GM12873 (cell line): ENCODE data around the gene ZBP1.

ENCODE experiments used
- TF ChIP-seq, protein P1 (sequence below): IDR thresholded peaks from 2 replicates; pipeline ENCODE4 v1.5.1; 2012; ENCODE audit warnings: low read depth, mild to moderate bottlenecking, moderate library complexity, low read length, control low read depth; ENCODE audit not compliant: insufficient read depth; ENCODE audit errors: missing control alignments

The ZBP1 gene

DNA sequence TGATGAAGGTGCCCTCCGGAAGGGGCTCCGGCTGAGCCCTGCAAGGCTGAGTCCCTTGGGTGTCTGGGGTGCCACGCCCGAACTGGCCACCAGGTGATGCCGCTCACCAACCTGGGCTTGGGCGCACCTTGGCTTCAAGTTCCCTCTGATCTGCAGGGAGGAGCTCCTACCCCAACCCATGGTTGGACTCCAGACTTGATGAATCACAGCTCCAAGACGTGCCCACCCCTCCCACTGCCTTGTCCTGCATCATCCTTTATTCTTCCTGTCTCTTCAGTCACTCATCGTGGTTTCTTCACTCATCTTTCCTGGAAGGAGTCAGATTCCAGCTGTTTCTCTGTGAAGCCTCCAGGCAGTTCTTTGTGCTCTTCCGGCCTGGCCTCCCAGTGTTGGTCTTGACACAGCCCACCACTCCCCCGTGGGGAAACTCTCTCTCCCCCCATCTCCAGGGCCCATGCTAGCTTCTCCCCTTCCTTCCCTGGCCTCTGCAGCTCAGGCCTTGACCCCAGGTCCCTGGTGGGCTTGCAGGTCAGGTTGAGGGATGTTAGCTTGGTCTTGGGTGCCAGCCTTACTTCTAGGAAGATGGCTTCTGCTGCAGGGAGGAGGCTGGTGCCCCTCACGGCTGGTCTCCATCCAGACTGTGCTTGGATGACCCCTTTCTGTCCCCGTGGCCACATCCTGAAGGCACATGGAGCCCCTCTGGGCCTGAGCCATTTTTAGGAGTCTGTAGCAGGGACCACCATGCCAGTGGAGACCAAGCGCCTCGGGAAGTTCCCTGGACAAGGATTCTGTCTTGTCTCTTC lies 2.6 kb upstream of the ZBP1 start:
- TF ChIP-seq, protein P1, sequence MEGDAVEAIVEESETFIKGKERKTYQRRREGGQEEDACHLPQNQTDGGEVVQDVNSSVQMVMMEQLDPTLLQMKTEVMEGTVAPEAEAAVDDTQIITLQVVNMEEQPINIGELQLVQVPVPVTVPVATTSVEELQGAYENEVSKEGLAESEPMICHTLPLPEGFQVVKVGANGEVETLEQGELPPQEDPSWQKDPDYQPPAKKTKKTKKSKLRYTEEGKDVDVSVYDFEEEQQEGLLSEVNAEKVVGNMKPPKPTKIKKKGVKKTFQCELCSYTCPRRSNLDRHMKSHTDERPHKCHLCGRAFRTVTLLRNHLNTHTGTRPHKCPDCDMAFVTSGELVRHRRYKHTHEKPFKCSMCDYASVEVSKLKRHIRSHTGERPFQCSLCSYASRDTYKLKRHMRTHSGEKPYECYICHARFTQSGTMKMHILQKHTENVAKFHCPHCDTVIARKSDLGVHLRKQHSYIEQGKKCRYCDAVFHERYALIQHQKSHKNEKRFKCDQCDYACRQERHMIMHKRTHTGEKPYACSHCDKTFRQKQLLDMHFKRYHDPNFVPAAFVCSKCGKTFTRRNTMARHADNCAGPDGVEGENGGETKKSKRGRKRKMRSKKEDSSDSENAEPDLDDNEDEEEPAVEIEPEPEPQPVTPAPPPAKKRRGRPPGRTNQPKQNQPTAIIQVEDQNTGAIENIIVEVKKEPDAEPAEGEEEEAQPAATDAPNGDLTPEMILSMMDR, result peak; percentile 96

DNA sequence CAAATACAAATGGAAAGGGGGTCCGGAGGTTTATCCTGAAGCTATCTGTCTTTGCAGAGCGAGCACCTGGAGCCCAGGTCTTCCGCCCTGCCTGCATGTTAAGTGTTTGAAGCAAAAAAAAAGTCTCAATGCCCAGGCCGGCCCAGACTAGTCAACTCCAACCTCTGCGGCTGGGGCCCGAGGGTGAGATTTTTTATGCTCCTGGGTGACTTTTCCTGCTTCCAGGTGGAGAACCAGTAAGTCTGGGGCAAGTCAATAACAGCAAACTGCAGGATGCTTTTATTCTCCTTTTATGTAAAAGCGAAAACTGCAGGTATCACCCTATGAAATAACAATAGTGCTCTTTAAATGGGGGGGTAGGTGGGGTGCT lies 2.0 kb upstream of the ZBP1 start:
- TF ChIP-seq, protein P1, result no peak

DNA sequence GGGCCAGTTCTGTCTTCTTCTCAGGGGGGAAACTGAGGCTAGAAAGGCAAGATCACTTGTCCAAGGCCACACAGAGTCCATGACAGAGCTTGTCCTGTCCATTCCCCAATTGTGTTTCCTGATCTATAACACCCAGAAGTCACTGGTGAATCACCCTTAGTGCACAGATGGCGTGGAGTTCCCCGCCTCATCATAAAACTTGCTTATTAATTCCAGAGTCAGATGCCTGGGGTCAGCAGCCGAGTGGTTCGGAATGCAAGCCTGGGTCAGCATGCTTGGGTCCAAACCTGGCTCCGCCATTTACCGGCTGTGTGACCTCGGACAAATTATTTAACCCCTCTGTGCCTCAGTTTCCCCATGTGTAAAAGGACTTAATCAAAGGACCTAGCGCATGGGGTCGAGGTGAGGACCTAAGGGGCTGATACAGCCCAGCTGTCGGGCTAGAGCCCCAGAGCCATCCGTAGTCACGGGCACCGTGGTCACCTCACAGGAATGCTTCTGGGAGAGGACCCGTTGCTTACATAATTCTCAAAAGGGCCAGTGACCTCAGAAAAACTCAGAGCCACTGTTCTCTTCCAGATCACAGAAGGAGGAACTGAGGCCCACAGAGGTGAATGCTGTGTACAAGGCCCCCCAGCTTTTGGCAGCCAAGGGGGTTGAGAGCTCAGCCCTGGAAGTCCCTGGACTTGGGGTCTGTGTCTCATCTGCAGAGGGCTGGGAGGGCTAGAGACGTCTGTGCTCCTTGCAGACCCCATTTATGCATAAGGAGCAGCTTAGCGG lies 1.4 kb upstream of the ZBP1 start:
- TF ChIP-seq, protein P1, result no peak

DNA sequence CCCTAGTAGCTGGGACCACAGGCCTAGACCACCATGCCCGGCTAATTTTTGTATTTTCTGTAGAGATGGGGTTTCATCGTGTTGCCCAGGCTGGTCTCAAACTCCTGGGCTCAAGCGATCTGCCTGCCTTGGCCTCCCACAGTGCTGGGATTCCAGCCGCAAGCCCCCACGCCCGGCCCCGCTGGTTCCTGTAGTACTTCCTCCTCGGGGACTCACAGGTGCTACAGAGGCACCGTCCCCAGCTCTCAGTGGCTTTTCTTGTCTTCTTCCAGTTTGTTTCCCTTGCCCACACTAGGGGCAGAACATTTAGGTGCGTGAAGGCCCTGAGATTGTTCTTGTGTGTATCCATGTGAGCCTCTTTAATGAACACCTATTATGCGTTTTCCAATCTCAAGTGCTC lies 773 bp upstream of the ZBP1 start:
- TF ChIP-seq, protein P1, result no peak

DNA sequence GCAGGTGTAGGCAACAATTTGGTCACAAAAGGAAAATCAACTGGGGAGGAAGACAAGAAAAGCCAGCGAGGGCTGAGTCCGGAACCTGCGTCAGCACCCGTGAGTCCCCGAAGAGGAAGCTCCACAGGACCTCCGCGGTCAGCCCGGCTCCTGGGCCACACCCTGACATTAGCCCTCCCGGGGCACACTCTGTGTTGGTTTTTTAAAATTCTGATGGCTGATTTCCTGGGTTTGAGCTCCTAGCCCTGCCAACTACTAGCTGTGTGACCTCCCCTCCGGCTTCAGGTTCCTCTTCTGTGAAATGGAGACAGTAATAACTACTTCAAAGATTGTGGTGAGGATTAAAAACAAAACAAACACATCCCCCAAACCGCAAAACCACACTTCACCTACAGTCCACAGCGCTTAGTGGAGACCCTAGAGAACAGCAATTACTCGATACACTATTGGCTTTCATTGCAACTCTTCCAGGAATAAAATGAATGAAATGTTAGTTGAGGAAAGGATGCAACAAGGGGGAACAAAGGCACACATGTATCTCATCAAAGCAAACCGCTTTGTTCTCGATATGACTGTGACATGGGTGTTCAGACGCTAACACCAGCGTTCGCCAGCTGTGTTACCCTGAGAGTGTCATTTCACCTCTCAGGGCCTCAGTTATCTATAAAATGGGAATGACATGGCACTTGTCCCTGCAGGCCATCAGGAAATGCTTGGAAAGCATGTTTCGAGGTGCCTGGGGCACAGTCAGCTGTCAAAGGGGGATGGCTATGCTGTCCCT lies 985 bp downstream of the ZBP1 start:
- TF ChIP-seq, protein P1, result peak; percentile 20

DNA sequence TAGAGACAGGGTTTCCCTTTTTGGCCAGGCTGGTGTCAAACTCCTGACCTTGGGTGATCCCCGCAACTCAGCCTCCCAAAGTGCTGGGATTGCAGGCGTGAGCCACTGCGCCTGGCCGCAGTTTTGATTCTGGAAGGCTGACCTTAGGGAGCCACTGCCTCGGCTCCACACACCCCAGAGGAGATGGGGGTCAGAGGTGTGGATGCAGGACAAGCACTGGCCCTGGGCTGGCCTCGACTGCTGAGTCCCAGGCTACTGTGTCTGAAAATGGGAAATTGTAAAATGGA lies 1.5 kb downstream of the ZBP1 start:
- TF ChIP-seq, protein P1, result no peak
